SK-N-MC (cell line): Measurements from ENCODE around the gene FAM81B.

ENCODE experiments used
- EZH2 ChIP-seq: fragments of 200-600 bp; sonication (generic); IDR thresholded peaks from one replicate; pipeline ENCODE4 v1.6.1; 2017; ENCODE audit warnings: antibody characterized with exemption
- POLR2AphosphoS5 ChIP-seq: IDR thresholded peaks from 2 replicates; pipeline ENCODE4 v1.6.1; 2012; ENCODE audit warnings: mild to moderate bottlenecking, low read depth, low read length, borderline replicate concordance

DNA sequence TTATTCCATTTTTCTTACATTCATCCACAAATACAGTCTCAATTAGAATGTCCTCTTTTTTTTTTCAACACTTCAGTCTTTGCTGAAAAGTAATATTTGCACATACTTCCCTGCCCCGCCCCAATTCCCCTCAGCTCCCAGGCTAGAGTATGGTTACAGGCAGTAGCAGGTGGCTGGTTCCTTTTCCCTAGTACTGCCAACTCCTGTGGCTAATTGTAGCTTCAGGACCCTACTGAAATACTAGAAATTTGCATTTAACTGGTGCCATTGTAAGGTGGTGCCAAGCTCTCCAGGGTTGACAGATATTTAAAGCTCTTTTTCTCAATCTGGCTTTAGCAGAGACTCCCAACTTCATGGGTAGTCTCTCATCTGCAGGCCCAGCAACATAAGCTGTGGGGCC lies 80.3 kb downstream of the FAM81B start:
- no peak for TF ChIP-seq EZH2
- TF ChIP-seq POLR2AphosphoS5, result no peak
